NCI-H128 (cell line): ENCODE measurements around the gene FAT2.

Experiments
- DNase-seq: peaks from one replicate; lab custom pipeline; 2025; ENCODE audit not compliant: unreplicated experiment; lab: John Stamatoyannopoulos, UW

Gene FAT2, protein sequence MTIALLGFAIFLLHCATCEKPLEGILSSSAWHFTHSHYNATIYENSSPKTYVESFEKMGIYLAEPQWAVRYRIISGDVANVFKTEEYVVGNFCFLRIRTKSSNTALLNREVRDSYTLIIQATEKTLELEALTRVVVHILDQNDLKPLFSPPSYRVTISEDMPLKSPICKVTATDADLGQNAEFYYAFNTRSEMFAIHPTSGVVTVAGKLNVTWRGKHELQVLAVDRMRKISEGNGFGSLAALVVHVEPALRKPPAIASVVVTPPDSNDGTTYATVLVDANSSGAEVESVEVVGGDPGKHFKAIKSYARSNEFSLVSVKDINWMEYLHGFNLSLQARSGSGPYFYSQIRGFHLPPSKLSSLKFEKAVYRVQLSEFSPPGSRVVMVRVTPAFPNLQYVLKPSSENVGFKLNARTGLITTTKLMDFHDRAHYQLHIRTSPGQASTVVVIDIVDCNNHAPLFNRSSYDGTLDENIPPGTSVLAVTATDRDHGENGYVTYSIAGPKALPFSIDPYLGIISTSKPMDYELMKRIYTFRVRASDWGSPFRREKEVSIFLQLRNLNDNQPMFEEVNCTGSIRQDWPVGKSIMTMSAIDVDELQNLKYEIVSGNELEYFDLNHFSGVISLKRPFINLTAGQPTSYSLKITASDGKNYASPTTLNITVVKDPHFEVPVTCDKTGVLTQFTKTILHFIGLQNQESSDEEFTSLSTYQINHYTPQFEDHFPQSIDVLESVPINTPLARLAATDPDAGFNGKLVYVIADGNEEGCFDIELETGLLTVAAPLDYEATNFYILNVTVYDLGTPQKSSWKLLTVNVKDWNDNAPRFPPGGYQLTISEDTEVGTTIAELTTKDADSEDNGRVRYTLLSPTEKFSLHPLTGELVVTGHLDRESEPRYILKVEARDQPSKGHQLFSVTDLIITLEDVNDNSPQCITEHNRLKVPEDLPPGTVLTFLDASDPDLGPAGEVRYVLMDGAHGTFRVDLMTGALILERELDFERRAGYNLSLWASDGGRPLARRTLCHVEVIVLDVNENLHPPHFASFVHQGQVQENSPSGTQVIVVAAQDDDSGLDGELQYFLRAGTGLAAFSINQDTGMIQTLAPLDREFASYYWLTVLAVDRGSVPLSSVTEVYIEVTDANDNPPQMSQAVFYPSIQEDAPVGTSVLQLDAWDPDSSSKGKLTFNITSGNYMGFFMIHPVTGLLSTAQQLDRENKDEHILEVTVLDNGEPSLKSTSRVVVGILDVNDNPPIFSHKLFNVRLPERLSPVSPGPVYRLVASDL (N-terminal part only)

DNA sequence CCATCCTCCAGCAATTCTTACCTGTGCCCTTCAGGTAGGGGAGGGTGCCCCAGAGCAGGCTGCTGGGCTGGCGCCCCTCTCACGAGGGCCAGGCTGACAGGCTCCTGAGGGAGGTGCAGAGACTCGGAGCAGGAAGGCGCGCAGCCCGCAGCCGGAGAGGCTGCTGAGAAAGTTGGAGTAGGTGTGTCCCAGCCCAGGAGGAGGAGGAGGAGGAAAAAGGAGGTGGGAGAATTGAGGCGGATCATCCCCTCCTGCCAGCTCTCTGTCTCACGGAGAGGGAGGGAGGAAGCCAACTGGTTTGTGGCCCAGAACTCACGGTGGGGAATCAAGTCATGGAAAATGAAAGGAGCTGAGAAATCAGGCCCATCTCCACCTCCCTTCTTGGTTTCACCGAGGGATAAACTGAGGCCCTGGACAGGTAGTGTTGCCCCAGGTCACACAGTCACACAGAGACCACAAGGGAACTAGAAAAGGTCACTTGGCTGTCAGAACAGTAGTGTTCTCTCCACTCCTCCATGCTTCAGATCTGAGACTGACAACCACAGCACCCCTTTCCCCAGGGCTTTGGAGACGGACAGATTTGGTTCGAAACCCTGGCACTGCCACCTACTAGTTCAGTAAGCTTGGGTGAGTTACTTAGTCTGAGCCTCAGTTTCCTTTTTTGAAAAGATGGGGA lies at the start of gene FAT2:
TSS of gene FAT2 (minus strand) at position 188 of the 676 bp plus-strand sequence. CDS start 22,400 bp downstream, outside the sequence.
- no peak for DNase-seq

DNA sequence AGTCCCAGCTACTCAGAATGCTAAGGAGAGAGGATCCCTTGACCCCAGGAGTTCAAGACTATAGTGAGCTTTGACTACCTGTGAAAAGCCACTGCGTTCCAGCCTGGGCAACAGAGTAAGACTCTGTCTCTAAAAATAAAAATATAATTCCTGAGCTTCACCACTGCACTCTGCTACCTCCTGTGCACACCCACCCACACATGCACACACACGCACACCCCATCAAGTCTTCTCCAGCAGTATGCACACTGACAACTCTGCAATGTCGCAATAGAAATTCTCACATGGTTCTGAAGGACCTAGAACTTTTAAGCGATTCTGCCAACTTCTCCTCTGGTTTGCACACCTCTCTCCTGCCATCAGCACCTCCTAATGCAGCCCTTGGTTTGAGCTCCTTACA lies 47.5 kb upstream of the FAT2 start:
- DNase-seq: no peak

DNA sequence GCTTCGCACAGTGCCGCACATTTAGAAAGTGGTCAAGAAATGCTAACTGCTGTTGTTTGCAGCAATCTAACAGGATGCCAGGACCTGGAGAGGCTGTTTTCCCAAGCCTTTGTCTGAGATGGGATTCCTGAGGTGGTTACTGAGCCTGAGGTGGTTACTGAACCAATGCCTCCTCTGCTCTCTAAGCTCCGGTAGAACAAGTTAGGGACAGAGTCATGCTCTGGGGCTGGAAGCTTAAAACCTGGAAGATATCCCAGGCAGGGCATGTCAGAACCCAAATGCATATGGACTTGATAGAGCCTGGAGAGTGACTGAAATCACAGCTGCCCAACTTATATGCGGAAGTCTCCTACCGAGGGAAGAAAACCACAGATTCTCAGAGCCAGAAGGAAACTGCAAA lies 46.5 kb upstream of the FAT2 start:
- DNase-seq: no peak

DNA sequence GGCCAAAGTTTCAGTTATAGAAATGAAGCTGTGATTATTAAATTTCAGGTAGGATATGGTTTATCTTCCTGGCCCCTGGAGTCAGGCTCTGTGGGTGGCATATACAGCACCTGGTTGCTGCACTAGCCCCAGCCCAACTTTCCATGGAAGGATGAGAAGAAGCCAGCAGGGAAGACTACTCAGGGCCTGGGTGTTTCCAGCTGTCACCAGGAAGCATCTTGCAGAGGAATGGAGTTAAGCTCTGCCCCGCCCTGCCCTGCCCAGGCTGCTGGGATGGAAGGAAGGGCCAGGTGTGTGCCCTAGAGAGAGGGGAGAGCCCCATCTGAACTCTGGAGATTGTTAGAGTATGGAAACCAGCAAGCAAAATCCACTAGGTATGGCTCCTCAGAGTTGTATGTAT lies 42.8 kb upstream of the FAT2 start:
- no peak for DNase-seq

DNA sequence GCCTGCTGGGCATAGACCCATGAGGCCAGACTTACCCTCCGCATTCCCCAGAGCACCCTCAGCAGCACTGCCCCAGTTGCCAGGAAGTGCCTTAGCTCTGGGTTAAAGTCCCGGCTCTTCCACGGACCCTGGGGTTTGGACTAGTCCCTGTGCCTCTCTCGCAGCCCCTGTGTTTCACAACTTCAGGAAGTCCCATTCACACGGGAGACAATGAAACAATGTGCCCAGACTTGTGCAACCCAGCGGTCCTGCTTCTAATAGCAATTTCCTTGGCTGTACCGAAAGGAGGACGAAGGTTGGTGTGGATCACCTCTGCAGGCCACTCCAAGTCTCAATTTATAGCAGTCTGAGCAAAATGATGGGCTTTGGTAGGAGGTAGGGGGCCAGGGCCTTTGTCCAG lies 41.8 kb upstream of the FAT2 start:
- DNase-seq: no peak

DNA sequence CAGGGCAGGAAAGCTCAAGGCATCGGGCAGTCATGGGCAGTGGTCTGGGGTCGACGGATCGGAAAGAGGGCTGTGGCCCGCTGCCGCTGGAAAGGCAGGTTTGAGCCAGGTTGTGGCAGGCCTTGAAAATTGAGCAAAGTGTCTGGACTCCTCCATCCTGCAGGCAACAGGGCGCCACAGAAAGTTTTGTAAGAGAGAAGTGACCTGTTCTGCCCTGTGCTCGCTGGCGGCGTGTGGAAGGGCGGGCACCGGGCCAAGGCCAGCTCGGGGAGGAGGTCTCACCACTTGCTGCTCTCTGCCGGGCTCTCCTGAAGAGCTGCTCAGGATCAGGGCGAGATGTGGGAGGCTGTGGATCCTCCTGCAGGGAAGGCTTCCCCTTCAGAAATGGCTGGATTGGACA lies 41.4 kb upstream of the FAT2 start:
- no peak for DNase-seq

DNA sequence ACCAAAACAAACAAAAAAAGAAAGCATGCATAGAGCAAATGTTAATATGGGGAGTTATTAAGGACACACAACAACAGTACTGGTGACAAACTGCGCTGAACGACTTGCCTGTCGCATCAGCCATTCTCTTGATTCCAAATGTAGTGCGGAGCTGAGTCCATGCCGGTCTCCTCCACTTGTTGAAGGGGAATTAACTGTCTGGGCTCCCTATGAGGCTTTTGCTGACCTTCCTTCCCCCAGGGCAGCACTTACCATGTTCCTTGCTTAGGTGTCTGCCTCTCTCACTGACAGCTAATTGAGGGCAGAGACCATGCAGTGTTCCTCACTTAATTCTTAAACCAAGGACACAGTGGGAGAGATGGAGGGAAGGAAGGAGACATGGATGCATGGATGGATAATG lies 40.8 kb upstream of the FAT2 start:
- DNase-seq: no peak

DNA sequence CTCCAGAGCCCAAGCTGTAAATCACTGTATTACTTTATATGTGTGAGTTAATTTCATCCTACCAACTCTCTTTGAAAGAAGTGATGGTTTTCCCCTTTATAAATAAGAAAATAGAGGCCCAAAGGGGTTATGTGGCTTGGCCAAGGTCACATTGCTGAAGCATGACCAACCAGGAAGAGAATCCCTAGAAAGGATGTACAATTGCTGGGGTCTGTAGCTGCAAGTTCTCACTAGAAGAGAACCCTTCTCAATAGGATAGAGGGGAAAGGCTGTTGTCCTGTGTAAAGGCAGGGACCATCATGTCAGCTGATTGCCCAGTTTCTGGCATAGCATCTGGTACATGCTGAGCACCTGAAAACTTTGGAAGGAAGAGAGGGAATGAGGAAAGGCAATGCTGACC lies 39.0 kb upstream of the FAT2 start:
- no peak for DNase-seq

DNA sequence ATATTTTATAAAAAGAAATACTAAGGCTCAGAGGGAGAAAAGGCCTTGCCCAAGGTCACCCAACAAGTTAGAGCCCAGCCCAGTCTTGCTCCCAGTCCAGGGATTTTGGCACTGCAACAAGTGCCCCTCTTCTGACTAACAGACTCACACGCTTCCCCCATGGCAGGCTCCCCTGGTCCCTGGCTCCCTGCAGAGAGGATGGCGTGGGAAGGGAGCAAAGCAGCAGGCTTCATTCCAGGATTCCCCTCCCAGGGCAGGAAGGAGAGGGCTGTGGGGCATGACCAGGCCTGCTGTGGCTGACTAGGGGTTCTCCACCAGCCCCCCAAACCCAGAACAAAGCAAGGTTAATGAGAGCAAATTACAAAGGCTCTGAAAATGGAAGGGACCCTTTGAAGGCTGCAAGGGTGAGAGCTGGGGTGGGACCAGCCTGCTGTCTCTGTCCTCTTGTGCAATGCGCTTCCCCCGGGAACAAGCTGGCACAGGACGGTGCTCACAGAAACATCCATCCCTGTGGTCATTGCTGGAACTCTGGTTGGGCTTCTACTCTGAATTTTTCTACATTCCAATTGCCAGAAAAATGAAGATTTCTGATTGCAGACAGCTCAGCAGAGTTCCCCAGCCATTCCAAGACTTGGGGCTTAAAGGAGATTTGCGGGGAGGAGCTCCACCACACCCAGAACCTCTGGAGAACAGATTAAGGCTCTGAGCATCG lies 37.1 kb upstream of the FAT2 start:
- no peak for DNase-seq

DNA sequence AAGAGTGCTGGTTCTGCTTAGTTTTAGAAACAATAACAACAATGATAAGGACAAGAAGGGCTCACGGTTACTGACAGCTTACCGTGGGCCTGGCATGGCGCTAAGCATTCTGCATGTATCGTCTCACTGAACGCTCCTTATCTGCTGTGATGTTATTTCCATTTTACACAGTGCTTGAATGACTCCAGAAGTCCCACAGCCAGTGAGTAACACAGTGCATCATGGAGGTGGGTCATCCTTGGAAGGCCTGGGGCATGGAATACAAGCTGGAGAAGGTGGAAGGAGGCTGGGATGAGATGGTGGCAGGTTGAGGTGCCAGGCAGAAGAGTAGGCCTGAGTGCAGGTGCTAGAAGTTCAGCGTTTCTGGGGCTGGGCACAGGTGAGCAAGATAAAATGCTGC lies 36.5 kb upstream of the FAT2 start:
- DNase-seq: no peak

DNA sequence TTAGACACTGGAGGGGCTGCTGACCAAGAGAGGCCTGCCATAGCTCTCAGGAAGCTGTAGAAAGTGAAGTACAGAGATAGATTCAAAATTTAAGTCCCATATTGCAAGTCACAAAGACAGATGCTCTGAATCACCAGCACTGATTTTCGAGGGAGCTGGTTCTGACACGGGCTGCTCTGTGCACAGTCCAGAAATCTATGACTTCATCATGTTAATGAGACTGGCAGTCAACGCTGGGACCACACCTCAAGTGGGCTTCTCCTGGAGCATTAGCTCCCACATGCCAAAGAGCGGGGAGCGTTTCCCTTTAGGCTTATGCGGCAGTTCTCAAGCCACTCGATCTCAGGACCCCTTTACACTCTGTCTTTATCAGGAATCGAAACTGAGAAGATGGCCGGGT lies 34.2 kb upstream of the FAT2 start:
- no peak for DNase-seq

DNA sequence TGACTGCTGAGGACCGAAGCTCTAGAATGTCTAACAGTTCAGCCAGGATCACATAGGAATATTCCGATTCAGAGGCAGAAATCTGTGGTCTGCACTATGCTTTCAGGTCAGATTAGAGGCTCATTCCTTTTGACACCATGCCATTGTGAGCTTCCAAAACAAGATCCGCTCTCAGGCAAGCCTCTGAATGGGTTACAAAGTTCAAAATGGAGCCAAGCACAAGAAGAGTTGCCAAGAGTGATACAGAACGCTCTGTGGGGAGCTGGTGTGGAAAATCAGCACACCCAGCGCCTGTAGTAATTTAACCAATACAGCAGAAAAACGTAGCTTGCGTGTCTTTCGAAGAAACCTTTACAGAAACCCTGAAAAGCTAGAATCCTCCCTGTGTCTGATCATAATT lies 33.3 kb upstream of the FAT2 start:
- DNase-seq: no peak

DNA sequence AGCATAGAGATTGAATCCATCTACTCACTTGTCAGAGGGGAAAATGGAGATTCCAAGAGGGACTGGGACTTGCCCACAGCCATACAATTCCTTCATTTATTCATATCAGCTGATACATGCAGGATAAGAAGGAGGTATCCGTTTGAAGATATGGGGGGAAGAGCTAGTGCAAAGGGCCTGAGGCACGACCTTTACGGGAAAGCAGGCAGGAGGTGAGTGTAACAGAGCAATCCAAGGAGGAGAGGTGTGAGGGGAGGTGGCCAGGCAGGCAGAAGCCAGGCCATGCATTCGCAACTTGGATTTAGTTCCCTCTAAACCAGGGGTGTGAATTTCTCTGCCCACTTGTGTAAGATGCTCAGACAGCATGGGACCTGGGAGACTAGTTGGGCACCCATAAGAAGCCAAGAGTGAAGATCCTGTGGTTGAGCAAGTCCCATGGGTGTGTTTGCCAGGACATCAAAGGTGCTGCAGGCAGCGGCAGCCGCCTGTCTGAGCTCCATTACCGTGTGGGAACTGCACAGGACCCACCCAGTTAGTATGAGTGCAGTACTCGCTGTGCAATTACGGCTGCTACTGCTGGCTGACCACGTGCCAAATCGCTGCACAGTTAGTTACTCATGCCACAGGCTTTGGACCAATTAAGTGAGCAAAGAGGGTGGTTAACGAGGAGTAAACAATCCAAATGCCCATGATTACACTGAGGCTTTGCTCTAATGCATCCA lies 31.4 kb upstream of the FAT2 start:
- no peak for DNase-seq

DNA sequence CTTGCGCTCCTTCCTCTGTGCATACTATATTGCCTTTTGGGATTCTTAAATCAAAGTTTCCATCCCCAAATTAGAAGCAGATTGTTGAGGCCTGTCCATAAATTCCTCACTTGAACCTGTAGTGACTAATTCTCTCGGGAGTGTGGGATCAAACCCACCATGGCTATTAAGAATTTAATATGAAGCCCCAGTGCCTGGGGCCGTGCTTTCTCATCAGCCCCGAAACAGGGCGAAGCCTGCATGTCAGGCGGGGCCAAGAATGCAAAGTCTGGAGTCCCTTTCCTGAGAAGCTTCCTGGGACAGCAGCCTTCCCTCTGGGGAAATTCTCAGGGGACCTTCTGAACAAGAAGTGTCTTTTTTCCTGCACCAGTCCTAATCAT lies 29.3 kb upstream of the FAT2 start:
- DNase-seq: no peak

DNA sequence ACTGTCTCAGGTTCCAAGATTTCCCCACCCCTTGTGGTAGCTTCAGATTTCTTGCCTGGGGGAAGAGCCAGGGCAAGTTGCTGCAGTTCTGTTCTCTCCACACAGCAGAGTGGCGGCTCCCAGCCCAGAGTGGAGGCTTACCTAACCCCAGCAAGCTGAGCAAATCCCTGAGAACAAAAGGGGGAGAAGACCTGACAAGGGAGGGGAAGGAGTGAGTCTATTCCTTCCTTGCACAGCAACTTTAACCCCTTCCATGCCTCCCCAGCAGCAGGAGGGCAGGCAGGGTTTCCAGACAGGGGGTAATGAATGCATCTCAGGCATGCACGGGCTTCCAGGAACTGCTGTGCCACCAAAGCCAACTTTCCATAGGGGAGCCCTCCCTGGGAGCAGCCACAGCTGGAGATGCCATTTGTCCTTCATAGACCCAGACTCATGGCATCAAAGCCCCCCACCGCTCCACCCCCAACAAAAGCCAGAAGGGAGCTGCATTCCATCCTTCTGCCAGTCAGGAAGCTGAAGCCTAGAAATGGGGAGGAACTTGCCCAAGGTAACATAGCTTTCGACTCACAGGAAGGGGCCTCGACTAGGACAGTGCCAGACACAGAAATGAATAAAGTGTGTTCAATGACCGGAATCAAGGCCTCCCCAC lies 28.8 kb upstream of the FAT2 start:
- no peak for DNase-seq

DNA sequence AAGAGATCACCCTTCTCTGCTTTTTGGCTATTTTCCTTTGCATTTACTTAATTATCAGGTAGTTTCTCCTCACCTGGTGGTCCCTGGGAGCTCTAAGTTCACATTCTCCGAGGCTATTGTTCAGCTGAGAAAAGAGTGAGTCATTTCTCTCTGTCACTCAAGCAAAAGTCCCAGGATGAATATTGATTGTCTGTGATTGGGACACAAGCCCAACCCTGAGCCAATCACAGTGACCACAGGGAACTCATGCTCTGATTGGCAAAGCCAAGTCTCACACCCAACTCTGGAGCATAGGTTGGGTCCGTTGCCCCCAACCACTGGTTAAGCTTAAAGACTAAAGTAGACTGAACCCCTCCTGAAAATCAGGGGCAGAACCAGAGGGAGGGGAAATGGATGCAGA lies 27.8 kb upstream of the FAT2 start:
- no peak for DNase-seq

DNA sequence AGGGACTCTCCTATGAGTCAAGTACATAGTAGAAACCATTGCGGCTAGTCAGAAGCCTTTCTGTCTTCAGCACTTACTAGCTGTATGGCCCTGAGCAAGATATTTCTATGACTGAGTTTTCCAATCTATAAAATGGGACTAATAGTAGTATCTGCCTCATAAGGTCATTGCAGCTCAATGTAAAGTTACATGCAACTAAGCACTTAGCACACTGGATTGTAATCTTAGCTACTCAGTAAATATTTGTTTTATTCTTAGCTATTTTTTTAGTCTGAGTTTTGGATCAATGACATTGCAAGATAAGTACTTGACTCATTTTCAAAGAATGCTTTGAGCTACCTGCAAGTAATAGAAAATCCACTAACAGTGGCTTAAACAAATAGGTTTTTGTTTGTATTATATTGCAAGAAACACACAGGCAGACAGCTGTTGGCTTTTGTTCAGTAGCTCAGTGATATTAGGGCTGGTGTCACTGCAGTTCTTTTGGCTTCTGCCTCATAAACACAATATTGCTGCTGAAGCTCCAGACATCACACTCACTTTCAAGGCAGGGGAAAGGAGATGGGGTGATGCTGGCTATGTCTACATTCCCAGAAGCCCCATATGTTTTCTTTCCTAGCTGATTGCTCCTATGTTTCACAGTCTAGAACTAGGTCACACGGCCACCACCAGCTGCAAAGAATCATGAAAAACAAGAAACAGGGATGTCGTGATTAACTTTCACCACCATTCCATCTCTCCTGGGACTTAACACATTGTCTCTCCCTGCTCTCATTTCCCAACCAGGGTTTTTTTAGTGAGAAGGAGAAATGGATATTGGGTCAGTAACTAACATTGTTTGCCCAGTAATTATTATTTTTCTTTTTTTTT lies 26.9 kb upstream of the FAT2 start:
- DNase-seq: no peak

DNA sequence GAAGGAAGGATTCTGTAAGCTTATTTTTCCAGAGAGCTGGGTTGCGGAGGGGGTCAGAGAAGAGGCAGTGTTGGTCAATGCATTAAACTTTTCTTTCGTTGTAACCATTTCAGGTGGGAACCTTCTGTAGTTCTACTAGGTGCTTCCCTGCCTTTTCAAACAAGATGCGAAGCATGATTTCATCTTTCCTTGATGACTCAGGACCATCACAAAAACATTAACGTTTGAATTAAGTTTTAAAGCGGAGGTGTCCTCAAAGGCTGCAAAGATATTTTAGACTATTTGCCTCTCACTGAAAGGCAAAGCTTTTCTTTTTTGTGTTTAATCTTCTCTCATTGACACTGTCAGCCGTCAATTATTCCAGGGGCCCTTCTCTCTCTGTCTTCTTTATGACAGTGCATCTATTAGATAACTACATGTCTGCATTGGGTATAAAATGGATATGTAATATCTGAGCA lies 26.3 kb upstream of the FAT2 start:
- DNase-seq: no peak
